Esophagus squamous epithelium (tissue), 5 donors: ENCODE results near the gene SPACA4. TPM values are rescaled to one million over a fixed set of nuclear protein-coding genes. Genes with fewer than 3 reads are reported as not detected.

Experiments used
- DNase-seq: peaks from one replicate; lab custom pipeline; 2025; lab: John Stamatoyannopoulos, UW
- H3K27ac ChIP-seq, 4 donors: fragments of 200-600 bp; sonication (generic); one replicate each; pipeline ENCODE4 v1.5.1; 2016 to 2019; ENCODE audit warnings: mild to moderate bottlenecking in 1 of 4
- H3K27me3 ChIP-seq, 4 donors: fragments of 200-600 bp; sonication (generic); 1 replicate in 3 of 4; 2 replicates in 1 of 4; pipeline versions ENCODE4 v1.5.1 to v1.6.0; 2017 to 2021; ENCODE audit warnings: antibody characterized with exemption in 1 of 4
- H3K36me3 ChIP-seq, 3 donors: fragments of 200-600 bp; sonication (generic); one replicate each; pipeline ENCODE4 v1.5.1; 2016 to 2019
- H3K4me1 ChIP-seq, 3 donors: fragments of 200-600 bp; sonication (generic); one replicate each; pipeline ENCODE4 v1.5.1; 2017 to 2019
- H3K4me3 ChIP-seq, 4 donors: fragments of 200-600 bp; sonication (generic); 1 replicate in 3 of 4; 2 replicates in 1 of 4; pipeline ENCODE4 v1.5.1; 2016 to 2019; ENCODE audit warnings: mild to moderate bottlenecking in 2 of 4, moderate library complexity in 1 of 4
- H3K9me3 ChIP-seq, 3 donors: fragments of 200-600 bp; sonication (generic); one replicate each; pipeline ENCODE4 v1.5.1; 2016 to 2019
- CTCF ChIP-seq, 6 experiments: fragments of 450-650 bp in 4 of 6; fragments of 200-600 bp in 2 of 6; sonication (generic) in 2 of 6; IDR thresholded peaks; one replicate each; pipeline ENCODE4 v1.5.1; 2016 to 2019; ENCODE audit warnings: antibody characterized with exemption in 6 of 6, mild to moderate bottlenecking in 4 of 6, moderate library complexity in 4 of 6
- POLR2A ChIP-seq, 4 donors: fragments of 450-650 bp; IDR thresholded peaks; one replicate each; pipeline ENCODE4 v1.6.1; 2017; ENCODE audit warnings: antibody characterized with exemption in 4 of 4, mild to moderate bottlenecking in 4 of 4, moderate library complexity in 3 of 4
- WGBS, 2 donors: methylation state at CpG; one replicate each; pipeline ENCODE4 v1.1.5; 2018; 5-methylcytosine and 5-hydroxymethylcytosine counted together
- intact Hi-C: fragments of 100-400 bp; cut with DNase I; formaldehyde crosslinking; loops from one replicate; pipeline ENCODE4 v1.15.0; 2022
- total RNA-seq, 4 donors: library from RNA; depleted of rRNA; stranded (reverse); fragments of >200 nt; gene quantifications; one replicate each; pipeline ENCODE4 v1.1.0, GENCODE V29; 2016
- donor health status: DM: yes; HTN: yes; CAD: no.

Gene SPACA4
- total RNA-seq, 4 donors from 2014 or later: 1.3 to 1.7 (median 1.4) TPM; not detected in 1

GRCh38 chr19:48609571-48610108 is 3.1 kb downstream of the SPACA4 start:
- Histone ChIP-seq H3K27me3 (no peaks in the 10 kb centered on the region), H3K4me1 (peaks cover 0 to 13% (median 0%) of the 10 kb centered on the region in 3 donors), H3K27ac (no peak overlapping the region), H3K4me3 (no peak overlapping the region), H3K9me3 (no peaks in the 10 kb centered on the region), H3K36me3 (no peaks in the 10 kb centered on the region)
- WGBS, 2 donors: 67 to 100% methylated on average over 1 to 3 of the region's 20 CpGs
- TF ChIP-seq CTCF (IDR thresholded peaks at IDR 0.05): no peak
- no peak for TF ChIP-seq POLR2A (IDR thresholded peaks at IDR 0.05)
- intact Hi-C loops: no loop called here
- DNase-seq: no peak

- Histone ChIP-seq H3K36me3 (peaks cover 16 to 22% (median 18%) of the 10 kb centered on the region in 3 donors), H3K27me3 (no peaks in the 10 kb centered on the region), H3K9me3 (no peaks in the 10 kb centered on the region), H3K4me1 (peaks cover 11 to 35% (median 17%) of the 10 kb centered on the region in 3 donors), H3K27ac (no peak overlapping the region), H3K4me3 (no peak overlapping the region)
- intact Hi-C loops: no loop called here
- no peak for DNase-seq
- no peak for TF ChIP-seq POLR2A (IDR thresholded peaks at IDR 0.05)
- no peak for TF ChIP-seq CTCF (IDR thresholded peaks at IDR 0.05)
- WGBS, 2 donors: 73 to 84% methylated on average over 7 to 9 of the region's 14 CpGs
Measured at GRCh38 chr19:48611872-48612271, 5.3 kb downstream of the SPACA4 start.

GRCh38 chr19:48613024-48613851 is 6.7 kb downstream of the SPACA4 start:
- Histone ChIP-seq H3K36me3 (peaks cover 17 to 32% (median 24%) of the 10 kb centered on the region in 3 donors), H3K4me3 (peak overlapping the region in 1 of 4 donors; percentile 54), H3K4me1 (peaks cover 23 to 49% (median 31%) of the 10 kb centered on the region in 3 donors), H3K27me3 (no peaks in the 10 kb centered on the region), H3K27ac (peak overlapping the region in 3 of 4 donors; percentile 93 to 96 (median 96)), H3K9me3 (no peaks in the 10 kb centered on the region)
- 73 to 81% methylated on average over 8 to 11 of the region's 39 CpGs for WGBS, 2 donors
- intact Hi-C loops: no loop called here
- no peak for DNase-seq
- no peak for TF ChIP-seq POLR2A (IDR thresholded peaks at IDR 0.05)

- Histone ChIP-seq H3K27ac (peak overlapping the region; percentile 91 to 96 (median 94)), H3K9me3 (no peaks in the 10 kb centered on the region), H3K27me3 (no peaks in the 10 kb centered on the region), H3K4me1 (peaks cover 25 to 48% (median 32%) of the 10 kb centered on the region in 3 donors), H3K4me3 (peak overlapping the region; percentile 14 to 54 (median 29)), H3K36me3 (peaks cover 17 to 32% (median 24%) of the 10 kb centered on the region in 3 donors)
- TF ChIP-seq CTCF (IDR thresholded peaks at IDR 0.05): no peak
- no peak for TF ChIP-seq POLR2A (IDR thresholded peaks at IDR 0.05)
- DNase-seq: no peak
- intact Hi-C loops: no loop called here
- 60 to 75% methylated on average over 6 to 12 of the region's 13 CpGs for WGBS, 2 donors
Measured at GRCh38 chr19:48613852-48614435, 7.4 kb downstream of the SPACA4 start.

GRCh38 chr19:48614436-48615230 is 8.1 kb downstream of the SPACA4 start, which contains the start of gene FAM83E:
Gene FAM83E (minus strand): TSS chr19:48615076. CDS start chr19:48613372, 1,704 bp downstream.
- Histone ChIP-seq H3K27ac (peak within 1 kb of the TSS; percentile 91 to 96 (median 94)), H3K27me3 (no peaks in the 10 kb centered on the region), H3K4me1 (peaks cover 26 to 50% (median 32%) of the 10 kb centered on the region in 3 donors), H3K9me3 (no peaks in the 10 kb centered on the region), H3K36me3 (peaks cover 17 to 32% (median 24%) of the 10 kb centered on the region in 3 donors), H3K4me3 (peak within 1 kb of the TSS; percentile 14 to 96 (median 29))
- intact Hi-C loops: no loop called here
- TF ChIP-seq CTCF (IDR thresholded peaks at IDR 0.05) (peak in 4 of 6 experiments; percentile 14 to 55 (median 42)), POLR2A (IDR thresholded peaks at IDR 0.05) (peak in 2 of 4 donors; percentile 25 to 45)
- 30 to 33% methylated on average over 15 to 18 of the region's 31 CpGs for WGBS, 2 donors
- DNase-seq: no peak
